H1 (cell line): Measurements from ENCODE around the gene MXD4.

Source experiments
- JUN ChIP-seq: IDR thresholded peaks from 2 replicates; pipeline ENCODE4 v1.6.1; 2011; ENCODE audit warnings: low read depth, mild to moderate bottlenecking, improper control_type of control experiment, low read length
- POLR2A ChIP-seq, 2 experiments: IDR thresholded peaks; 1 replicate in 1 of 2; 2 replicates in 1 of 2; pipeline ENCODE4 v1.6.1; 2011; ENCODE audit warnings: low read depth in 2 of 2, low read length in 2 of 2, mild to moderate bottlenecking in 2 of 2; ENCODE audit errors: control extremely low read depth in 1 of 2
- POU5F1 ChIP-seq: IDR thresholded peaks from 2 replicates; pipeline ENCODE4 v1.6.1; 2011; ENCODE audit warnings: low read depth, mild to moderate bottlenecking, low read length, moderate library complexity
- RFX5 ChIP-seq: IDR thresholded peaks from 2 replicates; pipeline ENCODE4 v1.6.1; 2011; ENCODE audit warnings: low read depth, low read length, improper control_type of control experiment, borderline replicate concordance
- RXRA ChIP-seq: IDR thresholded peaks from 2 replicates; pipeline ENCODE4 v1.6.1; 2011; ENCODE audit warnings: low read depth, mild to moderate bottlenecking, low read length, moderate library complexity; ENCODE audit not compliant: insufficient read depth
- TAF1 ChIP-seq: IDR thresholded peaks from 2 replicates; pipeline ENCODE4 v1.6.1; 2011; ENCODE audit warnings: mild to moderate bottlenecking, low read depth, low read length
- TF ChIP-seq, protein P1 (sequence below): IDR thresholded peaks from 2 replicates; pipeline ENCODE4 v1.6.1; 2012; ENCODE audit warnings: inconsistent platforms

DNA sequence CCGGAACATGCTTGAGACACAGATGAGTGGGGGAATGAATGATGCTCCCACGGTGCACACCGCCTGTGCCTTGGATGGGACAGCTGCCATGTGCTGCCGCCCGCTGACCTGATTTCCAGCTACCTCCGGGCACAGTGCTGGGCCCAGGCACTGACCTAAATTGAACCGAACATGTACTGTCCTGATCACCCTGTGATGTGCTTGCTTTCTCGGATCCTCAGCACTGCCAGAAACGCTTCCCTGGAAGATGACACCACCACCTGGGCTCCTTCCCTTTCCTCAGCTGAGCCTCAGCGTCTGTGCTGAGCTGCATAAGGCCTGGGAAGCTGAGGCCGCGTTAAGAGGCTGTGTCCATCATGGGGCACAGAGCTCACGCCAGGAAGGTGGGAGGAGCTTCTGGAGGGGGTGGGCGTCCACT is 39.3 kb upstream of the MXD4 start:
- TF ChIP-seq JUN: no peak
- TF ChIP-seq POLR2A (IDR thresholded peaks at IDR 0.05; ENCODE audit: control extremely low read depth in 1 of 2, low read depth in 2 of 2, low read length in 2 of 2): no peak
- TF ChIP-seq RXRA: no peak
- TF ChIP-seq, protein P1, sequence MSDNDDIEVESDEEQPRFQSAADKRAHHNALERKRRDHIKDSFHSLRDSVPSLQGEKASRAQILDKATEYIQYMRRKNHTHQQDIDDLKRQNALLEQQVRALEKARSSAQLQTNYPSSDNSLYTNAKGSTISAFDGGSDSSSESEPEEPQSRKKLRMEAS: no peak
- TF ChIP-seq TAF1: no peak
- no peak for TF ChIP-seq RFX5
- no peak for TF ChIP-seq POU5F1
